Umbilical cord (tissue), 2 donors: Measurements from ENCODE around the gene MDM2. TPM values are rescaled to one million over a fixed set of nuclear protein-coding genes. Genes with fewer than 3 reads are reported as not detected.
A peak's percentile ranks its signal among the peaks of the same experiment; 100 is the strongest.
"Not testable (repeated sequence)": the region's sequence is repeated elsewhere in the genome, so short reads cannot be mapped to it uniquely, and the experiment has no call there.

Experiments used
- DNase-seq: peaks from one replicate; pipeline ENCODE4 v3.0.0-alpha.2; 2015; ENCODE audit warnings: low spot score
- total RNA-seq: library from RNA; depleted of rRNA; stranded (reverse); fragments of >200 nt; gene quantifications from one replicate; pipeline ENCODE4 v1.2.3, GENCODE V29; 2014; ENCODE audit warnings: low replicate concordance; ENCODE audit not compliant: insufficient read depth

Gene MDM2
- total RNA-seq, 1 donor from 2014 or later = 52.5 TPM

- DNase-seq = no peak
Observed at GRCh38 chr12:68805592-68806120, 2.3 kb upstream of the MDM2 start.

GRCh38 chr12:68806488-68807237 is 1.3 kb upstream of the MDM2 start:
- no peak for DNase-seq

GRCh38 chr12:68807274-68807575 is 752 bp upstream of the MDM2 start:
- not testable (repeated sequence) for DNase-seq

DNA sequence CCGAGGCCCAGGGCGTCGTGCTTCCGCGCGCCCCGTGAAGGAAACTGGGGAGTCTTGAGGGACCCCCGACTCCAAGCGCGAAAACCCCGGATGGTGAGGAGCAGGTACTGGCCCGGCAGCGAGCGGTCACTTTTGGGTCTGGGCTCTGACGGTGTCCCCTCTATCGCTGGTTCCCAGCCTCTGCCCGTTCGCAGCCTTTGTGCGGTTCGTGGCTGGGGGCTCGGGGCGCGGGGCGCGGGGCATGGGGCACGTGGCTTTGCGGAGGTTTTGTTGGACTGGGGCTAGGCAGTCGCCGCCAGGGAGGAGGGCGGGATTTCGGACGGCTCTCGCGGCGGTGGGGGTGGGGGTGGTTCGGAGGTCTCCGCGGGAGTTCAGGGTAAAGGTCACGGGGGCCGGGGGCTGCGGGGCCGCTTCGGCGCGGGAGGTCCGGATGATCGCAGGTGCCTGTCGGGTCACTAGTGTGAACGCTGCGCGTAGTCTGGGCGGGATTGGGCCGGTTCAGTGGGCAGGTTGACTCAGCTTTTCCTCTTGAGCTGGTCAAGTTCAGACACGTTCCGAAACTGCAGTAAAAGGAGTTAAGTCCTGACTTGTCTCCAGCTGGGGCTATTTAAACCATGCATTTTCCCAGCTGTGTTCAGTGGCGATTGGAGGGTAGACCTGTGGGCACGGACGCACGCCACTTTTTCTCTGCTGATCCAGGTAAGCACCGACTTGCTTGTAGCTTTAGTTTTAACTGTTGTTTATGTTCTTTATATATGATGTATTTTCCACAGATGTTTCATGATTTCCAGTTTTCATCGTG is 612 bp downstream of the MDM2 start:
- peak; percentile 94 for DNase-seq

DNA sequence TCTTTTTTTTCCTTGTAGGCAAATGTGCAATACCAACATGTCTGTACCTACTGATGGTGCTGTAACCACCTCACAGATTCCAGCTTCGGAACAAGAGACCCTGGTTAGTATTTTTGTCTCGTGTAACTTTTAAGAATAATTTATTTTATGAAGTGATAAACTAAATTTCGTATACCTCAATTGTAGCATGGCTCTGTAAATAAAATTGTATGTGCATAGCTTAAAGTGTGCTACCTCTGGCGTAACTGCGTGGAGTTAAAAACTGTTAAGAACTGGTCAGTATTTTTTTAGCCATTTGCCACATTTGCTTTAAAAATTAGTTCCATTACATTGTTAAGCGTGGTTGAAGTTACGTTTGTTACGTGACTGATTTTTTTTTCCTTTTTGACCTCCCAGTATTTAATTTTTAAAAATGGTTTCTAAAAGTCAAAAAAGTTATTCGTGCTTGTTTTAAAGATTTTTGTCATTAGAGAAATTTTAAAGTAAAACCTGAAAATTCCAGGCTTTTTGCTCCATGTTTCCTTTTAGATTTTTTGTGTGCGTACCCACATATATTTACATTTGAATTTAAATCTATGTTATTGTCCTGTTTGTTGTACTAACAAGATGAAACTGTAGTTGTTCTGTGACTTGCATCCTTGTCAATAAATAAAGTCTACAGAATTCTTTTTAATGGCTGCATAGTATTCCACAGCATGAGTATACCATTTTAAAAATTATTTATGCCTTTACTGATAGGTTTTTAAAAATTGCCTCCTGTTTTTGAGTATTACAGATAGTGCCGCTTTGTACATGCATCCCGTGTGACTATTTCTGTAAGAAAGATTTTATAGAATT is 1.4 kb downstream of the MDM2 start:
- no peak for DNase-seq

DNA sequence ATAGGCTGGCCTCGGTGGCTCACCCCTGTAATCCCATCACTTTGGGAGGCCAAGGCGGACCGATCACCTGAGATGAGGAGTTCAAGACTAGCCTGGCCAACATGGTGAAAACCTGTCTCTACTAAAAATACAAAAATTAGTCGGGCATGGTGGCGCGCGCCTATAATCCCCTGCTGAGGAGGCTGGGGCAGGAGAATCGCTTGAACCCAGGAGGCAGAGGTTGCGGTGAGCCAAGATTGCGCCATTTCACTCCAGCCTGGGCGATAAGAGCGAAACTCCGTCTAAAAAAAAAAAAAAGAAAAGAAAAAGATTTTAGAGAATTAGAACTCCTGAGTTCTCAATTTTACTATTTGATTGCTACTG is 2.0 kb downstream of the MDM2 start:
- DNase-seq = not testable (repeated sequence)

- DNase-seq = not testable (repeated sequence)
Observed at GRCh38 chr12:68811573-68811972, 3.6 kb downstream of the MDM2 start.

DNA sequence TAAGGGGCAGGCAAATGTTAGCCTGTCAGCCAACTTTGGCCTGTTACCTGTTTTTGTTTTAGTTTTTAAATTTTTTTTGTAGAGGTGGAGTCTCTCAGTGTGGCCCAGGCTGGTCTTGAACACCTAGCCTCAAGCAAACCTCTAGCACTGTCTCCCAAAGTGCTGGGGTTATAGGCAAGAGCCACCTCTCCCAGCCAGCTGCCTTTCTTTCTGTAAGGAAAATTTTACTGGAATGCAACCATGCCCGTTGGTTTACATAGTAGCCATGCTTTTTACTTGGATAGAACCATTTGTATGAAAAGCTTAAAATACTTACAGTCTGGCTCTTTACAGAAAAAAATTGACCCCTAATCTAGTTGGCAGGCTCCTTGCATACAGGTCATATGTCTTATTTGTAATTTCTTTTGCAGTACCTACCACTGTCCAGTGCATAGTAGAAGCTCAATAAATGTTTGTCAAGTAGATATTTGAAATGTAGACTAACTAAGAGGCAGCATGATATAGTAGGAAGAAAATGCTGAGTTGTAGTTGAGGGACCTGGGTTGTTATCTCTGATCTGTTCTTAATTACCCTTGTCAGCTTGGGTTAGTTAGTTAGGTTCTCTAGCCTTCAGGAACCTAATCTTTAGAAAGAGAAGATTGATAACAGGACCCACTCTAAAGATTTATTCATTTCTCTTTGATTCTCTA is 4.7 kb downstream of the MDM2 start:
- no peak for DNase-seq

- no peak for DNase-seq
Observed at GRCh38 chr12:68813242-68813593, 5.2 kb downstream of the MDM2 start.

DNA sequence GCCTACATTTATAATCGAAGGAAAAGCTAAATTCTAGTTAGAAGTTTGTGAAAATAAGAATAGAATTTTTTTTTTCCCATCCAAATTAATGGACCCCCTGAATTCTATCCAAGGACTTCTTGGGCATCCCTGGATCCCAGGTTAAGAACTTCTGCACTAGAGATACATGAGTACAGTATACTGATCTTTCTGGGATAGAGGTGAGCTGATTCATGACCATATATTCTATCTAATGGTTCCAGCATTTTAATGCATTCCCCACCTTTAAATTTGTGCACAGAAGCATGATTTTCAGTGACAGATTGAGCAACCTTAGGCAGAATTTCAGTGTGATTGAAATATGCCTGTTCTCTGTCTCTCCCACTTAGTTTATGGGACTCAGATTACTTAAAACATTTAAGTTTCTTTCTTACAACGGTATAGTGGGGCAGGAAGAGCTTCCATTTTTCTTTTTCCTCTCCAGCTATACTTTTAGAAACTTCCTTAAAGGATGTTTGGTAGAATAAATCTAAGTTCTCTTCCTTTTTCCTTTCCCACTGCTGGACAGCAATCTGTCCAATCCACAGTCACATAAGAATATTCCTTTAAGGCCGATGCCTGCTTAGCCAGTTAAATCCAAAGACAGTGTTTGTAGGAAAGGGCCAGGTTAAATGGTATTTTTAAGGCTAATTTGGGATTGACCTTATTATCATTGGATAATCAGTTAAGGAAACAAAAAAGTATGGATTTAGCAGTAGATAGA is 6.7 kb downstream of the MDM2 start:
- DNase-seq = no peak

DNA sequence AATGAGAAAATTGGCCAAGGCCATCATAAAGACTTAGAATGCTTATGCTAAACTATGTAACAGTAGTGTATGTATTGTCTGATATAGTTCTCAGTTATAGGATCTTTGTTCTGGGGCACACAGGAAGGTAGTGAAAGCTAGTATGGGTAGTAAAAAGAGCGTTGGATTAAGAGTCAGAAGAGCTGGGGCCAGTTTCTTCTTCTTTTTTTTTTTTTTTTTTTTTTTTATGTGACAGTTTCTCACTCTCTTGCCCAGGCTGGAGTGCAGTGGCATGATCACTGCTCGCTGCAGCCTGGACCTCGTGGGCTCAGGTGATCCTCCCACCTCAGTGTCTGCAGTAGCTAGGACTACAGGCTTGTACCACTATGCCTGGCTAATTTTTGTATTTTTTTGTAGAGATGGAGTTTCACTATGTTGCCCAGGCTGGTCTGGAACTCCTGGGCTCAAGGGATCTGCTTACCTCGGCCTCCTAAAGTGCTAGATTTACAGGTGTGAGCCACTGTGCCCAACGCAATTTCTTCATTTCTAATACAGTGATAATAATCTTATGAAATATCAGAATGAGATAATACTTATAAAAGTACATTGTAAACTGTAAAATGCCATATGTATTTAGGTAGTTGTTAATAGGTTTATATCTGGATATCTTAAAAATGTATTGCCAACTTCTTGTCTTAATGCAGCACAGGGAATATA is 7.4 kb downstream of the MDM2 start:
- no peak for DNase-seq

DNA sequence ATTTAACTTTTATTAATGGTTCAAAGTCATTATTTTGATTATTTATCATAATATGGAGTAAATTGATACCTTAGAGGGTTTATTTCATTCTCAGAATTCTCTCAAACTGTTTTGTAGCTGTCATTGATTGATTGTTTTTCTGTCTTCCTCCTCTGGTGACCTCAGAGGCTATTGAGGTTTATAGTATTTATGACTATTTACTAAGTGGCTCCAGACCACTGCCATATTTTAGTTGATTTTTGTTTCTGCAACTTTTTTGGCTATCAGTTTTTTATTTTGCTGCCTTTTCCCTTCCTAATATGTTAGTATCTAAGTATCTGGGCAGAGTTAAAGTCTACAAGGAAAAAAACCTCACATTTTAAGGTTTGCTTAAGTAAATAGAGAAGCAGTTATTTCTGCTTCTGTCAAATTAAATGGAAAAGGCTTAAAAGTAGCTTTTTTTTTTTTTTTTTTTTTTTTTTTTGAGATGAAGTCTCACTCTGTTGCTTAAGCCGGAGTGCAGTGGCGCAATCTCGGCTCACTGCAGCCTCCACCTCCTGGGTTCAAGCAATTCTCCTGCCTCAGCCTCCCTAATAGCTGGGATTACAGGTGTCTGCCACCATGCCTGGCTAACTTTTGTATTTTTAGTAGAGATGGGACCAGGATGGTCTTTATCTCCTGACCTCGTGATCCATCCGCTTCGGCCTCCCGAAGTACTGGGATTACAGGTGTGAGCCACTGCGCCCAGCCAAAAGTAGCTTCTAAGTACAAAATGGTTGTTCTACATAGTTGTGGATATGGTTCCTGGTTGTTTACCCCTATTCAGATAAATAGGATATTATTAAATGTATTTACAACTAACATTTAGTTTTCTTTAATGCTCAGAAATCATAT is 8.2 kb downstream of the MDM2 start:
- DNase-seq = no peak

- not testable (repeated sequence) for DNase-seq
Observed at GRCh38 chr12:68819481-68819880, 11.5 kb downstream of the MDM2 start.

GRCh38 chr12:68821357-68822188 is 13.6 kb downstream of the MDM2 start:
- no peak for DNase-seq

GRCh38 chr12:68823696-68824095 is 15.7 kb downstream of the MDM2 start:
- DNase-seq = peak; percentile 57

DNA sequence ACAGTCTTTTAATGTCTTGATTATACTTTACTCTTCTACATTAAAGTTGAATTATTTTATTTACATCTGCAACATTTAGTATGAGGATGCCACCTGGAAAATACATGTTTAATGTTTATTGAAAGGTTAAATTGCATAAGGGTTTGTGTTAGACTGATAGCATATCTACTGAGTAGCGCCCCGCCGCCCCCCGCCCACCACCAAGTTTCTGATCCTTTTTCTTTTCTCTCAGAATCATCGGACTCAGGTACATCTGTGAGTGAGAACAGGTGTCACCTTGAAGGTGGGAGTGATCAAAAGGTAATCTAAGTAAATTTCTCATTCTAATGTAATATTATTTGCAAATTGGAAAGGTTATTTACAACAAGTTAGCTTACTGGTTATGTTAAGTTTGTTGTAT is 16.2 kb downstream of the MDM2 start:
- DNase-seq = no peak

DNA sequence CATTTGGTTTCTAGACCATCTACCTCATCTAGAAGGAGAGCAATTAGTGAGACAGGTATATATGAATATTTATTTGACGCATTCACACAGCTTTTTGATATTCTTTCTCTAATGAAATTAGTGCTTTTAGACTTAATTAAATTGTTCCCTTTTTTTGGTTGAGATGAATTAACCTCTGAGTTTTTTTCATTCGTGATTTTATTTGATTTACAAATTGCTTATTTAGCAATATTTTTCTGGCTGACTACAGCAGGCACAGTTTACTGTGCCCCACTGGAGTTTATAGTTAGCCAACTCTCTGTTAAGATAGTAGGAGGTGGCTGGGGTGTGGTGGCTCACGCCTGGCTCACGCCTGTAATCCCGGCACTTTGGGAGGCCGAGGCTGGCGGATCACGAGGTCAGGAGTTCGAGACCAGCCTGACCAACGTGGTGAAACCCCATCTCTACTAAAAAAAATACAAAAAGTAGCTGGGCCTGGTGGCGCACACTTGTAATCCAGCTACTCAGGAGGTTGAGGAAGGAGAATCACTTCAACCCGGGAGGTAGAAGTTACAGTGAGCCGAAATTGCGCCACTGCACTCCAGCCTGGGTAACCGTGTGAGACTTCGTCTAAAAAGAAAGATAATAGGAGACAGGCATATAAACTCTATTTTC is 16.7 kb downstream of the MDM2 start:
- DNase-seq = no peak
